IPS DF 19.7 (cell line): ENCODE results near the gene SH3BP5.

Experiments used
- DNase-seq: peaks from one replicate; pipeline ENCODE4 v3.0.0-alpha.2; 2013; ENCODE audit warnings: low read depth, low spot score

The SH3BP5 gene

DNA sequence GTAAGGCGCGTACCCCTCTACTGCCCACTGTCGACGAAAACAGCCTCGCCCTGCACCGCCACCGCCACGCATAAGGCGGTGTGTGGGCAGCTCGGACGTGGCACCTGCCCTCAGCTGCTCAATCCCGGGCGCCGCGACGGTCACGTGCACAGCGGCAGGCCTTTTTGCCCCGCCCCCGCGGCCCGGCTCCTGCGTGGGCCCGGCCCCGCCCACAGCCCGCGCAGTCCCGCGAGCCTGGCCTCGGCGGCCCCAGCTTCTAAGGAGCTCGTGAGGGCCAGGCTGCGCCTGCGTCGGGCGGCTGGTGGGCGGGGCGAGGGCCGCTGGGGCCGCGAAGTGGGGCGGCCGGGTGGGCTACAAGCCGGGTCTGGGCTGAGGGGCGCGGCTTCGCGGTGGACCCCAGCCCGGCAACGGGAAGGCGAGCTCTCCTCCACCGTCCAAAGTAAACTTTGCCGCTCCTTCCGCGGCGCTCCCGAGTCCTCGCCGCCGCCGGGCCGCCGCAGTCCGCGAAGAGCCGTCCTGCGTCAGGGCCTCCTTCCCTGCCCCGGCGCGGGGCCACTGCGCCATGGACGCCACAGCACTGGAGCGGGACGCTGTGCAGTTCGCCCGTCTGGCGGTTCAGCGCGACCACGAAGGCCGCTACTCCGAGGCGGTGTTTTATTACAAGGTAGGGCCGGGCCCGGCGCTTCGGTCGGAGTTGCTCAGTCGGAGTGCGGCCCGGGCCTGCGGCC is 126.3 kb downstream of the SH3BP5 start, which contains the start of gene CAPN7:
CAPN7 (plus strand) TSS at position 313 of the 728 bp plus-strand sequence; CDS start at position 563, 250 bp downstream.
- no peak for DNase-seq

DNA sequence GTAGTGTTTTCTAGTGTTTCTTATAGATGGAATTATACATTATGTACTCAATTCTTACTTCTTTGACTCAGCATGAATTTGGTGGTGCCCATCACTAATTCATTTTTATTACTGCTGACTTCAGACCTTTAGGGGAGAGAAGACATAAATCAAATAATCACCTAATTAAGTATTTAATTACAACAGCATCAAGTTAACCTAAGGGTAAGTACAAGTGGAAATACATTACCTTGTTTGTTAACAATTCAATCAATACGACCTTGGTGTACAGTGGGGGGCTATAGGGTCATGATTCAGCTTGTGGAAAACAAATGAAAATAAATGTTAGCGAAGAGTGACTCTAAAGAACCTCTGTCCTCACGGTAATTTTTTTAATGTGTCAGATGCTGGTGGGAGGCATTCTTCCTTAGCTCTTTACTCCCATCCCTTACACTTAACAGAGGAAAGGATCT is 126.9 kb downstream of the SH3BP5 start:
- DNase-seq: no peak
